HG02938 (cell line): ENCODE results near the gene SULT6B1.
"Not testable (repeated sequence)": the region's sequence is repeated elsewhere in the genome, so short reads cannot be mapped to it uniquely, and the experiment has no call there.

Experiments used
- ATAC-seq: cut with Tn5 transposase; IDR thresholded peaks from one replicate; pipeline ENCODE4 v1.9.1; 2021; ENCODE audit warnings: mild to moderate bottlenecking, moderate library complexity; ENCODE audit not compliant: unreplicated experiment

SULT6B1 gene

GRCh38 chr2:37196320-37197195 lies 8.1 kb upstream of the SULT6B1 start, which contains the start of gene CEBPZOS:
Gene CEBPZOS, plus strand, starts transcription at chr2:37196496. Its CDS starts 3,209 bp downstream, at chr2:37199705.
- ATAC-seq, result peak; percentile 67

- ATAC-seq, result not testable (repeated sequence)
Observed at GRCh38 chr2:37195862-37196319, 7.4 kb upstream of the SULT6B1 start.

- no peak for ATAC-seq
Observed at GRCh38 chr2:37192551-37192950, 4.1 kb upstream of the SULT6B1 start.

DNA sequence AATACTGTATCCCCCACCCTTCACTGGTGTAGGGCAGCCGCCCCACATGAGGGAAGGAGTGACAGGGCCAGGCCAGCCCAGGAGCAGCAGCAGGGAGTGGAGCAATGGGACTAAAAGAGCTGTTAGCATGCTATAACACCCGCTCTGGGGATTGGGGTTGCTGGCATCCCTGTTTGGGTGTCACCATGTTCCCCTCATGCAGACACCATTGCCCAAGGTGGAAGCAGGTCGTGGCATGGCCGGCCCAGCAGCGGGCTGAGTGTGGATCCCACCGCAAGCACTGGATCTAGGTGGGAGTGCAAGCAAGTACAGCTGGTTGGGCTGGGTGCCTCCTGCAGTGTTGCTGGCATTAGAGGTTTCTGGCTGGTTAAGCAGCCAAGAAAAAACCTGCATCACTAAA lies 3.3 kb upstream of the SULT6B1 start:
- no peak for ATAC-seq

DNA sequence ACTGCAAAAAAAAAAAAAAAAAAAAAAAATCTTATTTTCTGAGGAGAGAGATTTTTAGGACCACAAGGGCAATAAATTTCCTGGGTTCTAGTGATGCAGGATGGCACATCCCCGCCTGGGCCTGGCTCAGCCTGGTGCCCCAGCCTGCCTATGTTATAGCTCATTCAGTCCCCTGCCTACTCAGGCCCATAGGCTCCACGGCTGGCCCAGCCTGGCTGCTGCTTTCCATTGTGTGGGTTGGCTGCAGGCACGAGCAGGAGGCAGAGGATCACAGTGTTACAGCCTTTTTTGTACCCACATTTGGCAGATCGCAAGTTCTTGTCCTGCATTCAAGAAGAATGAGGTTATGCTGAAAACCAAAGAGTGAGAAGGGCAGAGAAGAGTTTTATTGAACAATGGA lies 2.8 kb upstream of the SULT6B1 start:
- no peak for ATAC-seq

- ATAC-seq, result no peak
Observed at GRCh38 chr2:37190290-37190689, 1.8 kb upstream of the SULT6B1 start.

- ATAC-seq, result no peak
Observed at GRCh38 chr2:37189452-37190153, 1.1 kb upstream of the SULT6B1 start.

DNA sequence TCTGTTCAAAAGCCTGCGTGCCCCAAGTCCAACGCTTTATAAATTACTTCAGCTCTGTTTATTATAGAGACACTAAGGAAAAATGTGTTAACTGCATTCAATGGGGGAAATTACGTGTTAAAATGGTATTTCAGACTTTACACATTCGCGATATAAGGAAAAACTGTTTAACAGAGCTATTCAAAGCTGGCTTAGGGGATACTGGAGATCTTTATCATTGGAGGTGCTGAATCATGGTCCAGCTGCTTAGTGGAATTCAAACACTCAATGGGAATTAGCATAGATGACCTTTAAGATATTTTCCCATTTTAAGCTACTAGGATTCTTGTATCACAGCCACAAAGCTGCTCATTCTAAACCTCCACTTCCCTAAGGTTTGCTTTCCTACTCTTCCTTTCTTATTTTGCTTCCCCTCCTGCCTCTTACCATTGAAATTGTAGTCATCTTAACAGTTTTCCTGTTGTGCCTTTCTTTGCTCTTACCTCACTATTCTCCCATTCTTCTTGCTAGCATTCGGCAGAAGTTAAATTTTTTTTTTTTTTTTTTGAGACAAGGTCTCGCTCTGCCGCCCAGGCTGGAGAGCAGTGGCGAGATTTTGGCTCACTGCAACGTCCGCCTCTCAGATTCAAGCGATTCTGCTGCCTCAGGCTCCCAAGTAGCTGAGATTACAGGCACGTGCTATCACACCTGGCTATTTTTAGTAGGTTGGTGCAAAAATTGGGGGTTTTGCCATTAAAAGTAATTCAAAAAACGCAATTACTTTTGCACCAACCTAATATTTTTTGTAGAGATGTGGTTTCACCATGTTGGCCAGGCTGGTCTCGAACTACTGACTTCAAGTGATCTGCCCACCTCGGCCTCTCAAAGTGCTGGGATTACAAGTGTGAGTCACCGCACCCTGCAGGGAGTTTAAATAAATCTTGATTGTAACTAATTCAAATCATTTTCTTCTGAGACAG lies 6.5 kb downstream of the SULT6B1 start:
- no peak for ATAC-seq

GRCh38 chr2:37180640-37181039 lies 7.8 kb downstream of the SULT6B1 start:
- ATAC-seq, result no peak

GRCh38 chr2:37180006-37180639 lies 8.3 kb downstream of the SULT6B1 start:
- no peak for ATAC-seq

DNA sequence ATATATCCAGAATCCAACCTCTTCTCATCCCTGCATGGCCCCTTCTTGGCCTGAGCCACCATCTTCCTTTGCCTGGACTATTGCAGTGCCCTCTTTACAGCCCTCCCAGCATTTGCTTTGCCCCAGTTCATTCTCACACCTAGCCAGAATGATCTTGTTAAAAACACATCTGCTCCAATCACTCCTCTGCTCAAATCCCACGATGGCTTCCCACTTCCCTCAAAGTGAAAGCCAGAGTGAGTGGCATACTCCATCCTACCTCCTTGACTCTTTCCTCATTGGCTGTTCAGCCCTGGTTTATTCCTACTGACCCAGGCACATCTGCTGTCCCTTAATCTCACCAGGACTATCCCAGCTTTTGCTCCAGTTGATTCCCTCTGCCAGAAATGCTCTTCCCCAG lies 14.7 kb downstream of the SULT6B1 start:
- no peak for ATAC-seq

- no peak for ATAC-seq
Observed at GRCh38 chr2:37171624-37171950, 16.9 kb downstream of the SULT6B1 start.

GRCh38 chr2:37168217-37168981 lies 20.1 kb downstream of the SULT6B1 start:
- no peak for ATAC-seq

- no peak for ATAC-seq
Observed at GRCh38 chr2:37167636-37168180, 20.8 kb downstream of the SULT6B1 start.

- ATAC-seq, result no peak
Observed at GRCh38 chr2:37164757-37165156, 23.7 kb downstream of the SULT6B1 start.

DNA sequence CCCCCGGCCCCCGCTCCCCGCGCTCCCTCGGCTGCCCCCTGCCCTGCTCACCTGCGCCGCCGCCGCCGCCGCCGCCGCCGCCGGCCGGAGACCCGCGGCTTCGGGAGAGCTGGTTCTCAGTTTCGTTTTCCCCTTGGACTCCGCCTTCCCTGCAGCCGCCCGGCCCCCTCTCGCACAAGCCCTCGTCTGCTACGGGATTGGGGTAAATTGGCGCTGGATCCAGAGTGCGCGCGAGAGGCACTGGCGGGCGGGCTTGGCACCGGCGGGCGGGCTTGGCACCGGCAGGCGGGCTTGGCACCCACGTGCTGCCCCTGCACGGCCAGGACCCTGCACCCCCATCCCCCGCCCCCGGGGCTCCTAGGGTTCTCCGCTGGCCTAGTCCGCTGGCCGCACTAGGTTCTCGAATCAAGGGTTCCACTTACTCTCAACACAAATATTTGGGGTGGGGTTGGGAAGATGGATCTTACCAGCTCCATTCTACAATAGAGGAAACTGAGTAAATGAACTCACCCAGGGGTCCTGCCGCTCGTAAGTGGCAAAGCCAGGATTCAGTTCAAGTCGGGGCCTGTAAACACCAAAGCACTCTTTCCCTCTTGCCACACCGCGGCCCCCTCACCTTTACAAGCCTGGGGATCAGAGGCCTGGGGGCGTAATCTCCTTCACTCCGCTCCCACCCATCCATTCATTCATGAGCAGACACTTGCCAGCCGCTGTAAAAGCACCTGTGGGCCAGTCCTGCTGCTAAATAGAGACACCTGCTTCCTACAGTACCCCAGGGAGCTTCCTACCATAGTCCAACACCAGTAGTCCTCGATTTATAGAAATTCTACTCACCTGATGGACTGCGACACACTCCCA lies 31.4 kb downstream of the SULT6B1 start, which contains the start of gene EIF2AK2:
EIF2AK2 (minus strand) TSS at position 124 of the 858 bp plus-strand sequence. CDS start 9,174 bp downstream, outside the sequence.
- ATAC-seq, result peak; percentile 85

GRCh38 chr2:37156071-37156856 lies 32.2 kb downstream of the SULT6B1 start:
- no peak for ATAC-seq

- no peak for ATAC-seq
Observed at GRCh38 chr2:37154785-37155184, 33.7 kb downstream of the SULT6B1 start.
